Measurements from ENCODE around the gene ILRUN. TPM values are rescaled to one million over a fixed set of nuclear protein-coding genes. Genes with fewer than 3 reads are reported as not detected.
A peak's percentile ranks its signal among the peaks of the same experiment; 100 is the strongest.

ILRUN gene
- total and polyA plus RNA-seq, 9 of the 15 experiments (the other 6 are each of a cell fraction or from before 2014, with no cell fraction given), result 24.9 to 78.9 (median 53.4) TPM

- TF ChIP-seq KDM1A (IDR thresholded peaks at IDR 0.05), result peak in 1 of 2 experiments; percentile 61; a peak in 2 of 4 replicates
- peak; percentile 75; the same call in 1 of the 2 replicates for TF ChIP-seq EHMT2 (IDR thresholded peaks at IDR 0.05)
- TF ChIP-seq PKNOX1 (IDR thresholded peaks at IDR 0.05), result peak; percentile 89
- no peak for TF ChIP-seq ZHX1 (conservative IDR thresholded peaks at IDR 0.05; ENCODE audit: low read length)
- no peak for TF ChIP-seq ZBED1 (IDR thresholded peaks at IDR 0.05)
- 0 out of 4 replicates have a peak, but pooled peaks of 1 of the 2 experiments have one; percentile 5 for TF ChIP-seq RAD21 (CRISPR knock-in tag; conservative IDR thresholded peaks at IDR 0.05 in 1 of 2, IDR thresholded peaks at IDR 0.05 in 1 of 2)
- TF ChIP-seq U2AF2 (optimal IDR thresholded peaks at IDR 0.05; ENCODE audit: low read depth, low read length), result no peak
- TF ChIP-seq BRCA1 (IDR thresholded peaks at IDR 0.05), result no peak
- no peak for TF ChIP-seq BRCA1 (CRISPR knock-in tag; IDR thresholded peaks at IDR 0.05)
- no peak for TF ChIP-seq ZNF143 (CRISPR knock-in tag; IDR thresholded peaks at IDR 0.05)
- TF ChIP-seq AFF1 (IDR thresholded peaks at IDR 0.05; ENCODE audit: low read depth in 1 of 2, partially characterized antibody in 2 of 2), result peak in 1 of 2 experiments; percentile 71
- TF ChIP-seq FOXJ3 (CRISPR knock-in tag; IDR thresholded peaks at IDR 0.05), result no peak
- TF ChIP-seq SMARCA4 (IDR thresholded peaks at IDR 0.05), result peak; percentile 95
- no peak for TF ChIP-seq ZNF280B (CRISPR knock-in tag; IDR thresholded peaks at IDR 0.05)
- peak; percentile 97 for TF ChIP-seq DPF2 (IDR thresholded peaks at IDR 0.05)
- TF ChIP-seq MEF2D (tag; conservative IDR thresholded peaks at IDR 0.05; ENCODE audit: low read depth), result 0 out of 2 replicates have a peak, but pooled peaks have one; percentile 36
- TF ChIP-seq CTBP1 (IDR thresholded peaks at IDR 0.05; ENCODE audit: borderline replicate concordance), result peak; percentile 70; the same call in 1 of the 2 replicates
- TF ChIP-seq STAT5A (IDR thresholded peaks at IDR 0.05; ENCODE audit: borderline replicate concordance, low read length), result 0 out of 2 replicates have a peak, but pooled peaks have one; percentile 5
- 0 out of 2 replicates have a peak, but pooled peaks have one; percentile 9 for TF ChIP-seq BCOR (IDR thresholded peaks at IDR 0.05)
These were observed 48.9 kb upstream of the ILRUN start (continued) for GRCh38 chr6:34745277-34746103.

Measured in K562 (cell line).